ENCODE measurements around the gene RGL1. TPM values are rescaled to one million over a fixed set of nuclear protein-coding genes. Genes with fewer than 3 reads are reported as not detected.

RGL1 gene
- total and polyA plus RNA-seq, 7 donors, result 0.93 to 6.8 (median 3.9) TPM

DNA sequence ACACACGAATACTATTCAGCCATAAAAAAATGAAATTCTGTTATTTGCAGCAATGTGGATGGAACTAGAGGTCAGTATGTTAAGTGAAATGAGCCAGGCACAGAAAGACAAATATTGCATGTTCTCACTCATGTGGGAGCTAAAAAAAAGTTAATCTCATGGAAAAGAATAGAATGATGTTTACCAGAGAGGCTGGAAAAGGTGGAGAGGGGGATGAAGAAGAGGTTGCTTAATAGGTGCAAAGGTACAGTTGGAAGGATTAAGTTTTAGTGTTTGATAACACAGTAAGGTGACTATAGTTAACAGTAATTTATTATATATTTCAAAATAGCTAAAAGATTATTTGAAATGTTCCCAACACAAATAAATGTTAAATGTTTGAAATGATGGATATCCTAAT lies 10.8 kb upstream of the RGL1 start:
- 68 to 79% (median 73%) methylated on average over 1 of the region's 1 CpG for WGBS, 3 donors
- Histone ChIP-seq H3K4me1 (no peaks in the 10 kb centered on the region), H3K36me3 (ENCODE audit: insufficient read depth in 1 of 2, low read depth in 1 of 2) (no peaks in the 10 kb centered on the region), H3K4me3 (no peak overlapping the region), H3K27me3 (ENCODE audit: insufficient read depth in 3 of 3, low read length in 2 of 3) (no peaks in the 10 kb centered on the region), H3K27ac (no peak overlapping the region), H3K9me3 (peaks cover 3% of the 10 kb centered on the region)
- no peak for ATAC-seq
- DNase-seq, result no peak
- TF ChIP-seq, protein P1, sequence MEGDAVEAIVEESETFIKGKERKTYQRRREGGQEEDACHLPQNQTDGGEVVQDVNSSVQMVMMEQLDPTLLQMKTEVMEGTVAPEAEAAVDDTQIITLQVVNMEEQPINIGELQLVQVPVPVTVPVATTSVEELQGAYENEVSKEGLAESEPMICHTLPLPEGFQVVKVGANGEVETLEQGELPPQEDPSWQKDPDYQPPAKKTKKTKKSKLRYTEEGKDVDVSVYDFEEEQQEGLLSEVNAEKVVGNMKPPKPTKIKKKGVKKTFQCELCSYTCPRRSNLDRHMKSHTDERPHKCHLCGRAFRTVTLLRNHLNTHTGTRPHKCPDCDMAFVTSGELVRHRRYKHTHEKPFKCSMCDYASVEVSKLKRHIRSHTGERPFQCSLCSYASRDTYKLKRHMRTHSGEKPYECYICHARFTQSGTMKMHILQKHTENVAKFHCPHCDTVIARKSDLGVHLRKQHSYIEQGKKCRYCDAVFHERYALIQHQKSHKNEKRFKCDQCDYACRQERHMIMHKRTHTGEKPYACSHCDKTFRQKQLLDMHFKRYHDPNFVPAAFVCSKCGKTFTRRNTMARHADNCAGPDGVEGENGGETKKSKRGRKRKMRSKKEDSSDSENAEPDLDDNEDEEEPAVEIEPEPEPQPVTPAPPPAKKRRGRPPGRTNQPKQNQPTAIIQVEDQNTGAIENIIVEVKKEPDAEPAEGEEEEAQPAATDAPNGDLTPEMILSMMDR (IDR thresholded peaks at IDR 0.05), result no peak
- intact Hi-C loops (cut with DNase I), result no loop called here

DNA sequence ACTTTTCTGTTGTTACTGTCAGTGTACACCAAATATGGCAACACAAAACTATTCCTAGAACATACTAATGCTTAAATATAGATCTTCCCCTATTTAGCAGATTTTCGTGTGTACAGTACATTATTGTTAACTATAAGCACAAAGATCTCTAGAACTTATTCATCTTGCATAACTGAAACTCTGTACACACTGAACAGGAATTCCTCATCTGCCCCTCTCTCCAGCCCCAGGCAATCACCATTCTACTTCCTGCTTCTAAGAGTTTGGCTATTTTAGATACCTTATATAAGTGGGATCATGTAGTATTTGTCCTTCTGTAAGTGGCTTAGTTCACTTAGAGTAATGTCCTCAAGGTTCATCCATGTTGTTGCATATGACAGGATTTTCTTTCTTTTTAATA lies 4.5 kb upstream of the RGL1 start:
- intact Hi-C loops (cut with DNase I), result loop anchor here in 1 of 2 donors (10.0 kb wide), 1 partner anchor 66 kb away; no protein-coding TSS in a partner anchor
- 69 to 74% (median 73%) methylated on average over 1 of the region's 1 CpG for WGBS, 3 donors
- H3K9me3 ChIP-seq, result peaks cover 15% of the 10 kb centered on the region
- no peaks in the 10 kb centered on the region for H3K27me3 ChIP-seq (ENCODE audit: insufficient read depth in 3 of 3, low read length in 2 of 3)
- TF ChIP-seq, protein P1 (IDR thresholded peaks at IDR 0.05), result no peak
- no peak overlapping the region for H3K27ac ChIP-seq
- DNase-seq (no peak), ATAC-seq (no peak)
- H3K4me1 ChIP-seq, result no peaks in the 10 kb centered on the region
- no peak overlapping the region for H3K4me3 ChIP-seq
- no peaks in the 10 kb centered on the region for H3K36me3 ChIP-seq (ENCODE audit: insufficient read depth in 1 of 2, low read depth in 1 of 2)

DNA sequence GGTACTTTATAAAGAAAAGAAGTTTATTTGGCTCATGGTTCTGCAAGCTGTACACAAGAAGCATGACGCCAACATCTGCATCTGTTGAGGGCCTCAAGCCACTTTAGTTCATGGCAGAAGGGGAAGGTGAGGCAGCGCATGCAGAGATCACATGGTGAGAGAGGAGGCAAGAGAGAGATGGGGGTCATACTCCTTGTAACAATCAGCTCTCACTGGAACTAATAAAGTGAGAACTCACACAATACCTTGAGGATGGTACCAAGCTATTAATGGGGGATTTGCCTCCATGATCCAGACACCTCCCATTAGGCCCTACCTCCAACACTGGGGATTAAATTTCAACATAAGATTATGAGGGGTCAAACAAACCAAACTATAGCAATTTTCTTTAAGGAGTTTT lies 3.3 kb upstream of the RGL1 start:
- TF ChIP-seq, protein P1 (IDR thresholded peaks at IDR 0.05), result no peak
- intact Hi-C loops (cut with DNase I), result loop anchor here in 1 of 2 donors (10.0 kb wide), 1 partner anchor 67 kb away; no protein-coding TSS in a partner anchor
- Histone ChIP-seq H3K27me3 (ENCODE audit: insufficient read depth in 3 of 3, low read length in 2 of 3) (no peaks in the 10 kb centered on the region), H3K36me3 (ENCODE audit: insufficient read depth in 1 of 2, low read depth in 1 of 2) (no peaks in the 10 kb centered on the region), H3K9me3 (peaks cover 15% of the 10 kb centered on the region), H3K27ac (no peak overlapping the region), H3K4me3 (no peak overlapping the region), H3K4me1 (no peaks in the 10 kb centered on the region)
- DNase-seq (no peak), ATAC-seq (no peak)
- WGBS, 3 donors, result 92 to 98% (median 96%) methylated on average over 2 of the region's 2 CpGs

DNA sequence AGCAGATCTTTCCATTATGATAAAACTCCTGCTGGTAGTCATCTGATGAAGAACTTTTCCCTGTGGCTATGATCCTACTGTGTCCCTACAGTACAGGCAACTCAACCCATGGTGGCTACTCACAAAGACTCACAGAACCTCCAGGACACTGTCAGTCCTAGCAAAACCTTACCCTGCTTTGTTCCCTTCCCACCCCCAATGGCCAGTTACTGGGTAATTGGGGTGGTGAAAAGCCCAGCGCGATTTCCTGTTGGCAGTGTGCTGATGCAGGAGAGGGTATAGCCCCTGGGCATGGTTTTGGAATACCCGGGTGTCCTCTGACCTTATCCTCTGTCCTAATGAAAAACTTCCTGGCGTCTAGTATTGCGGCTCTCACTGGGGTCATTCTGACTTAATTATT lies 533 bp upstream of the RGL1 start:
- Histone ChIP-seq H3K4me1 (no peaks in the 10 kb centered on the region), H3K36me3 (ENCODE audit: insufficient read depth in 1 of 2, low read depth in 1 of 2) (no peaks in the 10 kb centered on the region), H3K27me3 (ENCODE audit: insufficient read depth in 3 of 3, low read length in 2 of 3) (no peaks in the 10 kb centered on the region), H3K9me3 (peaks cover 15% of the 10 kb centered on the region), H3K4me3 (peak overlapping the region; percentile 71), H3K27ac (peak overlapping the region; percentile 70)
- DNase-seq (no peak), ATAC-seq (peak in 3 of 4 donors; percentile 29 to 41 (median 34))
- WGBS, 3 donors, result 30 to 40% (median 30%) methylated on average over 5 of the region's 5 CpGs
- intact Hi-C loops (cut with DNase I), result loop anchor here in 1 of 2 donors (2.0 to 10.0 kb wide), 2 partner anchors 20 to 70 kb away; no protein-coding TSS in a partner anchor
- TF ChIP-seq, protein P1 (IDR thresholded peaks at IDR 0.05), result no peak

DNA sequence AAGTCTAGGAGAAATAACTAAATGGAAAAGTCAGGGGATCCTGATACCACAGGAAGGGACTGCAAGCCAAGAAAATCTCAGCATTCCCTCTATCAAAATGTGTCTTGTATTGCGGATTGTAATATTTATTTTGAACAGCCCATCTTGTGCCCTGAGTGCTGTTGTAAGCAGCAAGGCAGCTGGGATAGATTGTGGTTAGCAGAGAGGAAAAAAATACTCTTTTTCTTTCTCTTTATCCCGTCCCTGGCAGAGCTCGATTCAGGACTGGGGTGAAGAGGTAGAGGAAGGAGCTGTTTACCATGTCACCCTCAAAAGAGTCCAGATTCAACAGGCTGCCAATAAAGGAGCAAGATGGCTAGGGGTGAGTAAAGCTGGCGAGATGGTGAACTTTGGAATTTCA lies 1.2 kb downstream of the RGL1 start:
- intact Hi-C loops (cut with DNase I), result loop anchor here in 1 of 2 donors (5.0 to 10.0 kb wide), 2 partner anchors 71 to 91 kb away; no protein-coding TSS in a partner anchor
- WGBS, 3 donors, result 27 to 41% (median 36%) methylated on average over 4 of the region's 4 CpGs
- H3K4me1 ChIP-seq, result no peaks in the 10 kb centered on the region
- no peaks in the 10 kb centered on the region for H3K27me3 ChIP-seq (ENCODE audit: insufficient read depth in 3 of 3, low read length in 2 of 3)
- H3K4me3 ChIP-seq, result peak overlapping the region; percentile 71
- no peaks in the 10 kb centered on the region for H3K36me3 ChIP-seq (ENCODE audit: insufficient read depth in 1 of 2, low read depth in 1 of 2)
- TF ChIP-seq, protein P1 (IDR thresholded peaks at IDR 0.05), result no peak
- peak overlapping the region; percentile 7 for H3K27ac ChIP-seq
- H3K9me3 ChIP-seq, result peaks cover 15% of the 10 kb centered on the region
- no peak for DNase-seq
- ATAC-seq, result no peak
